Gastrocnemius medialis (tissue), 4 donors: ENCODE results near the gene BCS1L. TPM values are rescaled to one million over a fixed set of nuclear protein-coding genes. Genes with fewer than 3 reads are reported as not detected.

Experiments used
- ATAC-seq, 2 donors: fragments of 150-250 bp; one replicate each; pipeline ENCODE4 v1.9.1; 2016
- DNase-seq, 2 donors: peaks; one replicate each; pipeline ENCODE4 v3.0.0-alpha.2; 2019
- H3K27ac ChIP-seq, 4 donors: fragments of 200-600 bp; sonication (generic); 1 replicate in 1 of 4; 2 replicates in 3 of 4; pipeline ENCODE4 v1.5.1; 2016 to 2018; ENCODE audit warnings: mild to moderate bottlenecking in 2 of 4, moderate library complexity in 1 of 4
- H3K27me3 ChIP-seq, 3 donors: fragments of 200-600 bp; sonication (generic) in 2 of 3; 1 replicate in 1 of 3; 2 replicates in 2 of 3; pipeline versions ENCODE4 v1.5.1 to v1.6.0; 2016 to 2019; ENCODE audit warnings: mild to moderate bottlenecking in 1 of 3, moderate library complexity in 1 of 3
- H3K36me3 ChIP-seq, 2 donors: fragments of 200-600 bp; sonication (generic) in 1 of 2; one replicate each; pipeline ENCODE4 v1.5.1; 2017 to 2018
- H3K4me1 ChIP-seq, 2 donors: fragments of 200-600 bp; sonication (generic) in 1 of 2; one replicate each; pipeline ENCODE4 v1.5.1; 2016 to 2017; ENCODE audit warnings: mild to moderate bottlenecking in 2 of 2
- H3K4me3 ChIP-seq, 4 donors: fragments of 200-600 bp; sonication (generic) in 3 of 4; 1 replicate in 1 of 4; 2 replicates in 3 of 4; pipeline ENCODE4 v1.5.1; 2016 to 2019; ENCODE audit warnings: mild to moderate bottlenecking in 2 of 4
- H3K9me3 ChIP-seq, 3 donors: fragments of 200-600 bp; sonication (generic) in 2 of 3; 1 replicate in 1 of 3; 2 replicates in 2 of 3; pipeline ENCODE4 v1.5.1; 2016 to 2019
- CTCF ChIP-seq, 5 experiments: fragments of 450-650 bp in 3 of 5; fragments of 200-600 bp in 2 of 5; sonication (generic) in 2 of 5; IDR thresholded peaks in 4 of 5; conservative IDR thresholded peaks in 1 of 5; 1 replicate in 4 of 5; 2 replicates in 1 of 5; pipeline ENCODE4 v1.5.1; 2016 to 2019; ENCODE audit warnings: antibody characterized with exemption in 5 of 5, mild to moderate bottlenecking in 3 of 5, moderate library complexity in 3 of 5
- POLR2A ChIP-seq, 2 donors: fragments of 450-650 bp; IDR thresholded peaks; one replicate each; pipeline ENCODE4 v1.6.1; 2017; ENCODE audit warnings: antibody characterized with exemption in 2 of 2, mild to moderate bottlenecking in 2 of 2, moderate library complexity in 2 of 2
- in situ Hi-C, 4 donors: fragments of 200-750 bp; cut with MboI; loops; one replicate each; pipeline versions ENCODE4 v1.15.0 to v1.8.0; 2017; ENCODE audit warnings: low sequenced_read_pairs in 4 of 4
- intact Hi-C: fragments of 100-400 bp; cut with DNase I; formaldehyde crosslinking; loops from one replicate; pipeline ENCODE4 v1.15.1; 2023; ENCODE audit warnings: low total_unique reads
- total RNA-seq, 4 donors: library from RNA; depleted of rRNA; stranded (reverse); fragments of >200 nt; gene quantifications; one replicate each; pipeline versions ENCODE4 v1.1.0 to v1.2.3, GENCODE V29; 2016

Gene BCS1L
- total RNA-seq, 4 donors from 2014 or later, result 19.6 to 46.9 (median 22.4) TPM

DNA sequence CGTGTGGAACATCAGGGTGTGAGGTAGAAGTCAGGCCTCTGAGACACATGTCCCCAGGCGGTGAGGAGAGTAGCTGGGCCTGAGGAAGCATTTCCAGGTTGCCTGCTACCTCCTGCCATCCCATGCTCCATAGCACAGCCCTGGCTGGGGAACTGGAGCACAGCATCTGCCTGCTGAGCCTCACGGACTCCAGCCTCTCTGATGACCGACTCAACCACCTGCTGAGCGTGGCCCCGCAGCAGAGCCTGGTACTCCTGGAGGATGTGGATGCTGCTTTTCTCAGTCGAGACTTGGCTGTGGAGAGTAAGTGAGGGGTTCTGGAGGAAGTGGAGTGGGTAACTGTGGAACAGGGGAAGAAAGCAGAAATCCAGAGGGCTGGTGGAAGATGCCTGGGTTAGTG is 2.9 kb downstream of the BCS1L start:
- ATAC-seq, result no peak
- peaks cover 0 to 69% of the 10 kb centered on the region in 2 donors for H3K36me3 ChIP-seq
- intact Hi-C loops, result no loop called here

DNA sequence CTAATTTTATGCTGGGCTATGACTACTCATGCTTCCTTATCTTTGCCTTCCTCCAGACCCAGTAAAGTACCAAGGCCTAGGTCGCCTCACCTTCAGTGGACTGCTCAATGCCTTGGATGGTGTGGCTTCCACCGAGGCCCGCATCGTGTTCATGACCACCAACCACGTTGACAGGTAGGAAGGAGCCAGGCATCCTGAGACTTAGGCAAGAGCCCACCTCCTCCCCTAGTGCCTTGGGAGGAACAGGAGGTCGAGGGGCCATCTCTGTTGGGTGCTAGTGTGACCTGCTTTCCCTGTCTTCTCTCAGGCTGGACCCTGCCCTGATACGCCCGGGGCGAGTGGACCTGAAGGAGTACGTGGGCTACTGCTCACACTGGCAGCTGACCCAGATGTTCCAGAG is 3.3 kb downstream of the BCS1L start:
- intact Hi-C loops (no loop called here), in situ Hi-C loops (loop anchor here in 3 of 4 donors (25.0 kb wide), 3 partner anchors 251 to 724 kb away; partner anchors contain the start of genes TMBIM1 (in 3 of the 3), VIL1 (in 2 of the 3) and DNPEP (in 1 of the 3))

More for the DNA sequence above, 2.9 kb downstream of the BCS1L start:
- H3K9me3 ChIP-seq, result no peaks in the 10 kb centered on the region
- H3K4me1 ChIP-seq, result peaks cover 15 to 20% of the 10 kb centered on the region in 2 donors
- H3K27ac ChIP-seq, result no peak overlapping the region
- DNase-seq, result no peak
- TF ChIP-seq POLR2A (IDR thresholded peaks at IDR 0.05) (no peak), CTCF (IDR thresholded peaks at IDR 0.05 in 4 of 5, conservative IDR thresholded peaks at IDR 0.05 in 1 of 5) (no peak)
- H3K27me3 ChIP-seq, result no peaks in the 10 kb centered on the region
- in situ Hi-C loops, result loop anchor here in 3 of 4 donors (25.0 kb wide), 3 partner anchors 250 to 725 kb away; partner anchors contain the start of genes TMBIM1 (in 3 of the 3), VIL1 (in 2 of the 3) and DNPEP (in 1 of the 3)
- no peak overlapping the region for H3K4me3 ChIP-seq

DNA sequence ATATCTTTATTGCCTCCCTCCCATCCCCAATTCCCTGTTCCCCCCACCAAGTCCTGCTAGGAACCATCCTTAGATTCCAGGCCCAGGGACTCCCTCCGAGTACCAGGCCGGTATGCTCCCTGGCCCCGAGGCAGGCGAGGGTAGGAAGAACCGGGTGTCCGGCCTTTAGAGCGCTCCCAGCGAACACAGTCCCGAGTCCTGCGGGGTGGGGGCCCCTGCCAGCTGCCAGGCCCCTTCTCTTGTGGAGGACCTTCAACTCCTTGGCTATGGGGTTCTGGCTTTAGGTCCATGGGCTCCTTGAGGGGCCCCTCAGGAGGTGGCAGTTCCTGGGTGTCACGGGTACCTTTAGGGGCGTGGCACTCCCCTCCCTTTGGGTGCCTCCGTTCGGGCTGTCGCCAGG is 4.4 kb downstream of the BCS1L start:
- Histone ChIP-seq H3K36me3 (peaks cover 0 to 70% of the 10 kb centered on the region in 2 donors), H3K4me1 (peaks cover 8 to 10% of the 10 kb centered on the region in 2 donors), H3K9me3 (no peaks in the 10 kb centered on the region), H3K27me3 (no peaks in the 10 kb centered on the region), H3K4me3 (no peak overlapping the region), H3K27ac (no peak overlapping the region)
- intact Hi-C loops (no loop called here), in situ Hi-C loops (loop anchor here in 3 of 4 donors (25.0 kb wide), 3 partner anchors 252 to 723 kb away; partner anchors contain the start of genes TMBIM1 (in 3 of the 3), VIL1 (in 2 of the 3) and DNPEP (in 1 of the 3))
- TF ChIP-seq POLR2A (IDR thresholded peaks at IDR 0.05), result no peak
- DNase-seq, result no peak
- no peak for ATAC-seq

More for the DNA sequence above, 3.3 kb downstream of the BCS1L start:
- TF ChIP-seq POLR2A (IDR thresholded peaks at IDR 0.05) (no peak), CTCF (IDR thresholded peaks at IDR 0.05 in 4 of 5, conservative IDR thresholded peaks at IDR 0.05 in 1 of 5) (no peak)
- ATAC-seq (no peak), DNase-seq (no peak)
- Histone ChIP-seq H3K4me1 (peaks cover 15 to 20% of the 10 kb centered on the region in 2 donors), H3K9me3 (no peaks in the 10 kb centered on the region), H3K4me3 (no peak overlapping the region), H3K27me3 (no peaks in the 10 kb centered on the region), H3K36me3 (peaks cover 0 to 69% of the 10 kb centered on the region in 2 donors), H3K27ac (no peak overlapping the region)

- no peak overlapping the region for H3K4me3 ChIP-seq
- in situ Hi-C loops, result loop anchor here in 3 of 4 donors (25.0 kb wide), 3 partner anchors 252 to 723 kb away; partner anchors contain the start of genes TMBIM1 (in 3 of the 3), VIL1 (in 2 of the 3) and DNPEP (in 1 of the 3)
- no peaks in the 10 kb centered on the region for H3K9me3 ChIP-seq
- no peak overlapping the region for H3K27ac ChIP-seq
- H3K4me1 ChIP-seq, result peaks cover 8 to 10% of the 10 kb centered on the region in 2 donors
- H3K27me3 ChIP-seq, result no peaks in the 10 kb centered on the region
- TF ChIP-seq CTCF (IDR thresholded peaks at IDR 0.05 in 4 of 5, conservative IDR thresholded peaks at IDR 0.05 in 1 of 5) (no peak), POLR2A (IDR thresholded peaks at IDR 0.05) (no peak)
- ATAC-seq (no peak), DNase-seq (no peak)
- H3K36me3 ChIP-seq, result peaks cover 0 to 70% of the 10 kb centered on the region in 2 donors
- intact Hi-C loops, result no loop called here
These were observed 5.2 kb downstream of the BCS1L start for GRCh38 chr2:218664653-218665052.

- peaks cover 0 to 31% of the 10 kb centered on the region in 2 donors for H3K36me3 ChIP-seq
- peak overlapping the region; percentile 73 to 84 (median 82) for H3K27ac ChIP-seq
- TF ChIP-seq POLR2A (IDR thresholded peaks at IDR 0.05), result no peak
- TF ChIP-seq CTCF (IDR thresholded peaks at IDR 0.05 in 4 of 5, conservative IDR thresholded peaks at IDR 0.05 in 1 of 5), result no peak
- H3K27me3 ChIP-seq, result no peaks in the 10 kb centered on the region
- intact Hi-C loops (loop anchor here (2.0 to 5.0 kb wide), 2 partner anchors 40 to 274 kb away; partner anchors contain the start of genes CTDSP1 and TTLL4), in situ Hi-C loops (loop anchor here in 3 of 4 donors (25.0 kb wide), 3 partner anchors 259 to 716 kb away; partner anchors contain the start of genes TMBIM1 (in 3 of the 3), VIL1 (in 2 of the 3) and DNPEP (in 1 of the 3))
- ATAC-seq, result peak in 1 of 2 donors; percentile 25
- H3K4me3 ChIP-seq, result peak overlapping the region; percentile 76 to 97 (median 89)
- DNase-seq, result no peak
- H3K4me1 ChIP-seq, result peaks cover 13% of the 10 kb centered on the region in 2 donors
- H3K9me3 ChIP-seq, result no peaks in the 10 kb centered on the region
These were observed 11.7 kb downstream of the BCS1L start for GRCh38 chr2:218671097-218671653.
